AG04449 (cell line): ENCODE results near the gene DYRK1A.
"Not testable (repeated sequence)": the region's sequence is repeated elsewhere in the genome, so short reads cannot be mapped to it uniquely, and the experiment has no call there.

Experiments
- CTCF ChIA-PET: fragments of 350-600 bp; formaldehyde crosslinking; extraction: SDS; loops from one replicate; lab custom pipeline; 2021; ENCODE audit warnings: antibody characterized with exemption; lab: Yijun Ruan, JAX
- POLR2A ChIA-PET: fragments of 400-600, 350-600 bp; formaldehyde crosslinking; extraction: SDS; loops from one replicate; lab custom pipeline; 2020; ENCODE audit warnings: antibody characterized with exemption, inconsistent platforms; lab: Yijun Ruan, JAX
- DNase-seq: peaks from one replicate; pipeline ENCODE4 v3.0.0-alpha.2; 2010; ENCODE audit warnings: low read depth, low spot score
- H3K4me3 ChIP-seq: 2 replicates; pipeline ENCODE4 v1.5.1; 2011; ENCODE audit warnings: low read depth, mild to moderate bottlenecking, control low read depth, low read length
- TF ChIP-seq, protein P1 (sequence below): IDR thresholded peaks from one replicate; pipeline ENCODE4 v1.5.1; 2011; ENCODE audit warnings: mild to moderate bottlenecking, moderate library complexity, low read length, control low read depth, inconsistent platforms; ENCODE audit not compliant: insufficient read depth; ENCODE audit errors: missing control alignments

The DYRK1A gene

GRCh38 chr21:37547615-37548200 lies 181.1 kb downstream of the DYRK1A start:
- H3K4me3 ChIP-seq: no peak overlapping the region
- DNase-seq: no peak
- CTCF ChIA-PET: no interaction called here
- TF ChIP-seq, protein P1, sequence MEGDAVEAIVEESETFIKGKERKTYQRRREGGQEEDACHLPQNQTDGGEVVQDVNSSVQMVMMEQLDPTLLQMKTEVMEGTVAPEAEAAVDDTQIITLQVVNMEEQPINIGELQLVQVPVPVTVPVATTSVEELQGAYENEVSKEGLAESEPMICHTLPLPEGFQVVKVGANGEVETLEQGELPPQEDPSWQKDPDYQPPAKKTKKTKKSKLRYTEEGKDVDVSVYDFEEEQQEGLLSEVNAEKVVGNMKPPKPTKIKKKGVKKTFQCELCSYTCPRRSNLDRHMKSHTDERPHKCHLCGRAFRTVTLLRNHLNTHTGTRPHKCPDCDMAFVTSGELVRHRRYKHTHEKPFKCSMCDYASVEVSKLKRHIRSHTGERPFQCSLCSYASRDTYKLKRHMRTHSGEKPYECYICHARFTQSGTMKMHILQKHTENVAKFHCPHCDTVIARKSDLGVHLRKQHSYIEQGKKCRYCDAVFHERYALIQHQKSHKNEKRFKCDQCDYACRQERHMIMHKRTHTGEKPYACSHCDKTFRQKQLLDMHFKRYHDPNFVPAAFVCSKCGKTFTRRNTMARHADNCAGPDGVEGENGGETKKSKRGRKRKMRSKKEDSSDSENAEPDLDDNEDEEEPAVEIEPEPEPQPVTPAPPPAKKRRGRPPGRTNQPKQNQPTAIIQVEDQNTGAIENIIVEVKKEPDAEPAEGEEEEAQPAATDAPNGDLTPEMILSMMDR: no peak
- POLR2A ChIA-PET: no interaction called here

- ChIA-PET POLR2A (no interaction called here), CTCF (no interaction called here)
- no peak overlapping the region for H3K4me3 ChIP-seq
- TF ChIP-seq, protein P1: no peak
- no peak for DNase-seq
These were observed 182.0 kb downstream of the DYRK1A start for GRCh38 chr21:37548521-37548981.

GRCh38 chr21:37549730-37550129 lies 183.2 kb downstream of the DYRK1A start:
- CTCF ChIA-PET, DNase-seq, POLR2A ChIA-PET, H3K4me3 ChIP-seq: not testable (repeated sequence)

- ChIA-PET CTCF (interaction anchor here (0.7 kb wide), 1 partner anchor 13 kb away, joined by 3 read pairs; no protein-coding TSS in a partner anchor), POLR2A (no interaction called here)
- H3K4me3 ChIP-seq: no peak overlapping the region
- TF ChIP-seq, protein P1: no peak
- no peak for DNase-seq
These were observed 183.6 kb downstream of the DYRK1A start for GRCh38 chr21:37550157-37550556.

GRCh38 chr21:37550618-37551330 lies 184.2 kb downstream of the DYRK1A start:
- DNase-seq: no peak
- POLR2A ChIA-PET: no interaction called here
- TF ChIP-seq, protein P1: no peak
- CTCF ChIA-PET: interaction anchor here (0.7 to 1.1 kb wide), 2 partner anchors 12 to 376 kb away, joined by 3 read pairs; no protein-coding TSS in a partner anchor
- H3K4me3 ChIP-seq: no peak overlapping the region

DNA sequence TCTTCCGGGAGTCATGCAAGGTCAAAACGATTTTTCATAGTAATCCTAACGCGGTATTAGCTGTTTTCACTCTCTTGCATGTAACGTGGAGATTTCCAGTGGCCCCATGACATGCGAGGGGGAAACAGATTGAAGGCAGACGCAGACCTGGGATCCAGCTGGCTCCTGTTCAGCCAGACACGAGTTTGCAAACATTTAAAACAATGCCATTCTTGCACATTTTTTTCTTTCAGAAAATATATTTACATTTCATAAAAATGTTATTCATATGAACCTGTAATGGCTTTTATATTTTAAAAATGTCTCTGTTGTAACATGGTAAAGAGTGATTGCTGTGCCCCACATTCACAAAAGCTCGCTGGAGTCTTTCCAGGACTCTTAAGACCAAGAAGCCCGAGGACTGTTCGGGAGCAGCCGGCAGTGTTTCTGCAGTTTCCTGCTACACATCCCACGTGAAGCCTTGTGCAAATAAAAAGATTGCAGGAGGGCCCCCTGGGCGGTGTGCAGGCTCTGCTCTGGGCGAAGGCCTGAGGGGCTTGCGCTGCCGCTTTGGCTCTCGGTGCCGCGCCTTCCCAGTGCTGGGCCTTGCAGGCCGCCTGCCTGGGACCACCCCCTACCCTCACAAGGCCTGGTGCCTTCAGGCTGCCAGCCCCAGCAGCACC lies 184.9 kb downstream of the DYRK1A start:
- DNase-seq: no peak
- POLR2A ChIA-PET: no interaction called here
- TF ChIP-seq, protein P1: no peak
- no peak overlapping the region for H3K4me3 ChIP-seq
- CTCF ChIA-PET: interaction anchor here (0.9 to 1.1 kb wide), 2 partner anchors 9 to 377 kb away, joined by 3 read pairs; no protein-coding TSS in a partner anchor
